GM21723 (cell line): ENCODE results near the gene ADAMTS2.

Experiments
- ATAC-seq: cut with Tn5 transposase; IDR thresholded peaks from one replicate; pipeline ENCODE4 v1.9.1; 2021; ENCODE audit warnings: mild to moderate bottlenecking, moderate library complexity; ENCODE audit not compliant: unreplicated experiment

Gene ADAMTS2

DNA sequence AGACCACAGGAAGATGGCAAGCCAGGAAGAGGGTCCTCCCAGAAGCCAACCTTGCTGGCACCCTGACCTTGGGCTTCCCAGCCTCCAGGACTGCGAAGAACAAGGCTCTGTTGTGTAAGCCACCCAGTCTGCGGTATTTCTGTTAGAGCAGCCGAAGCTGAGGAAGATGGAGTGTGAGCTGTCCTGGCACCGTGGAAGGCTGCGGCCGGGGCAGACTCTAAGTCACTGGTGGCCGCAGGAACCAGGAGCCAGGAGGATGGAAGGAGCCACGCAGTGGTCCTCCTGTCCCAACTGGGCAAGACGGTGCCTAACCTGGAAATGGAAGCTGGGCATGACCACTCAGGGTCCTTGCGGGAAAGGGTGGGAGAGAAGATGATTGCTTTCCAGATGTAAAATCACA is 196.0 kb downstream of the ADAMTS2 start:
- no peak for ATAC-seq

DNA sequence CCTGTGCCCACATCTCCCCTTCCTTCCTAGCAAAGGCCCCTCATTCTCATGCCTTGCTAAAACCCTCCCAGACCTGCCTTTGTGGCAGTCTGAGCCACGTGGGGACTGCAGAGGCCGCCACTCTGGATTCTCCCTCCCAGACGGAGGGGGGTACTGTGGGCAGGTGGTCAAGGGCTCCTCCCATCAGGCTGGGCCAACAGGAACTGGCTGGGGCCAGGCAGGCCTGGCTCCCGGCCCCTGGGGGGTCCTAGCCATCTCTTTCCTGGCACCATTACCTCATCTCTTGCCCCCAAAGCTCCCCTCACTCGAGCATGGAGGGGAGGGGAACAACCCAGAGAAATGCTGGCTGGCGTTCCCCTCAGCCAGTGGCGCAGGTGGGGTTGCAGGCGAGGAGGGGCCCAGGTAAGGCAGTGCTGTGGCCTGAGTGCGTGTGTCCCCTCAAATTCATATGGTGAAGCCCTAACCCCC is 196.5 kb downstream of the ADAMTS2 start:
- no peak for ATAC-seq

DNA sequence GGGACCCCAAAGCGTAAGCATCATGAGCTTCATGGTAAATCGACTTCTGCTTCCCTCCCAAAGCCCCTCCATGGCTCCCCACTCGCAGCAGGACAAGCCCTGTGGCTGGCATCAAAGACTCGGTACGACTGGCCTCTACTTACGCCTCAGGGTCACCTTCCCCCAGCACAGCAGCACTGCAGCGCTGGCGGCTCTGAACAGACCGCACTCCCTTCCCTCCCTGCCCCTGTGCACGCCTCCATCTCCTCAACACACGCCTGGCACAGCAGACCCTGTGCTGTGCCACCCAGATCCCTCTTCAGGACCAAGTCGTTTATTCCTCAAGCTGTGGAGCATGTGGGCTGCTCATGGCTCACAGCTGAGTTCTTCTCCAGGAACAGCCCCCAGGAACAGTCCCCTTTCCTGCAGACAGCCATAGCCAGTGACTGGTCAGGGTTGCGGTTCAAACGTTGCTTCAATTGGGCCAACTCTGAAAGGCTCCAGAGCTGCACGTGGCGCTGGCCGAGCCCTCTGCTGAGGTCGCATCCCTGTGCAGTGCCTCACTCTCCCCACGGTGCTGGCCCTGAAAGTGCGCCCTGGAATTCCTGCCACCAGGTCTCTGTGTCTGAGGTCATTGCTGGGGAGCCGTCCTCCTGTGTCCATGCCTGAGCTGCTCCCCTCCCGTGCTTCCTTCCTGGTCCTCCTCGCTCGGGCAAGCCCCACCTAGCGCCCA is 197.1 kb downstream of the ADAMTS2 start:
- ATAC-seq: no peak

DNA sequence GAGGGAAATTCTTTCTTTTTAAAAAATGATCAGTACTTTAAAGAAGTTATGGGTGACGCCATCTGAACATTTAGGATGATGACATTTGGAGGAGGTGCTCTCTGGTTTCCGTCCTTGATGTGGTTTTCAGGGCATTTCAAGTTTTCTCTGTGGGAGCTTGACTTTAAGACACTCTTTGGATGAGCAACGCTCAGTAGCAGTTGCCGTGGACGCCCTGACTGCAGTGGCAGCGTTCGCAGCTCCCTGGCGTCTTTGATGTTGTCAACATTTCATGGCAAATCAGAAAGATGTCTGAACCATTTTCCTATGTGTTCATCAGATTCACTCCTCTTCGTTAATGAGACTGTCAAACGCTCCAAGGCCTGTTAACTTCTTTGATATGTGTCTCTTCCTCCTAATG is 199.0 kb downstream of the ADAMTS2 start:
- no peak for ATAC-seq

DNA sequence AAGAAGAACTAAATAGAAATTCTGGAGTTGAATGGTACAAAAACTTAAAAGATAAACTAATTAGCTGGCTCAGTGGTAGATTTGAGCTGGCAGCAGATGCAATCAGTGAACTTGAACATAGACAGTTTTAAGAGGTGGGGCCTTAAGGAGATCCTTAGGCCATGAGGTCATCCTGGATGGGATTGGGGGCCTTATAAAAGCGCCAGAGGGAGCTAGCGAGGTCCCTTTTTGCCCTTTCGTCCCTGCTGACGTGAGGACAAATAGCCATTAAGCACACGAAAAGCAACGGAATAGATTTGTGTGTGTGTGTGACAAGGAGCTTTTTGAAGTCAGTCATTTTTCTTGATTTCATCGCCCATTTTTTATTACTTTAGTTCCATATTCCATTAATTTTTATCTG is 201.8 kb downstream of the ADAMTS2 start:
- no peak for ATAC-seq

DNA sequence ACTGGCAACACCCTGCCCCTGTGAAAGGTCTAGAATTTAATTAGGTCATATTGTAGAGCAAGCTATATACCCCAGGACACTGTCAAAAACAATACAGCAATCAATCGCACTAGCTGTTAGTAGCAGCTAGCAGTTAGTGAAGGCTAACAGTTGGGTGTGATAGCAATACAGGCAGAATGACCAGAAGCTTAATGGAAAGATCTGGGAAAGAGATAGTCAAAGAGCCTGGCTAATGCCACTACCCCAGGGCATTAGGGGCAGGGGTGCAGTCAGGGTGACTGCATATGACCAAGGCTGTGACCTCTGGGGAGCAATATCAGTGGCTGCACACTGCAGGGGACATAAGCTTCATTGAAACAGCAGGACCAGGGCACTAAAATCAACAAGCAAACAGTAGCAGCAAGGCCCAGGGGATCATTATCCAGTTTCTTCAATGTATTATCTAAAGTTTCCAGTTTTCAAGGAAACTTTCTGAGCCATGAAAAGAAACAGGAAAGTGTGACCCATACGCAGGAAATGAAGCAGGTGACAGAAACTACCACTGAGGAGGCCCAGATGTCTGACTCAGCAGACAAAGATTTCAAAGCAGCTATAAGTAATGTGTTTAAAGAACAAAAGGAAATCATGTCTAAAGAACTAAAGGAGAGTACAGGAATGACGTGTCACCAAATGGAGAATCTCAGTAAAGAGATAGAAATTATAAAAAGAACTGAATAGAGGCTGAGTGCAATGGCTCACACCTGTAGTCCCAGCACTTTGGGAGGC is 202.6 kb downstream of the ADAMTS2 start:
- ATAC-seq: no peak

DNA sequence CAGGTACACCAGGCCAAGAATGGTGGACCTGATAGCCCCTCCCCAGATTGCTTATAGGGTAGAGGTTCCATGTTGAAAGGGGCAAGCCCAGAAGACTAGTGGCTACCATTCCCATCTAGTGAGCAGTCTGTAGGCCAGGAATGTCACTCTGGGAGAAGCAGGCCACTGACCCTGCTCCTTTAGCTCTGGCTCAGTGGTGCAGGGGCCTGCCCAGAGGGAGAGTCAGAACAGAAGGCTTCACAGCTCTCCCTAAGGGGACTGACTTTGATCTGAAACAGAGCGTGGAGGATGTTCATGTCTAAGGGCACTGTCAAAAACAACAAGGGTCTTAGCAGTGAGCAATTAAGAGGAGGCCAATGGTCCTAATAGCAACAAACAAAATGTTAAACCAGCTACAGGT is 203.4 kb downstream of the ADAMTS2 start:
- ATAC-seq: no peak

DNA sequence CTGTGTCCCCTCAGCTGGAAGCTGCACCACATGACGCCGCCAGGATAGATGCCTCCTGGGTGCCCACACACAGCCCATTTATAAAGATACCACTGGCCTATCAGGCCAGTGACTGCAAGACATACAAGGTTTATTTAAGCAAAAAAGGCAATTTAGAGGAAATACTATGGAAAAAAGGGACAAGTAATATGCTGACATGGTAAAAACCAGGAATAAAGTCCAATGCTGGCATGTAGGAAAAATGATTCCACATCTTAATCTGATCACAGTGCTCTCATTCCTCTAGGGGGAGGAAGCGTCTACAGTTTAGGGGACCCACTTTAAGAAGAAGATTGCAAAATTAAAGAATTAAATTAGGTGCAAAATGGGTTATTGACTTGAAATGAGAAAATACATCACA is 205.0 kb downstream of the ADAMTS2 start:
- no peak for ATAC-seq

DNA sequence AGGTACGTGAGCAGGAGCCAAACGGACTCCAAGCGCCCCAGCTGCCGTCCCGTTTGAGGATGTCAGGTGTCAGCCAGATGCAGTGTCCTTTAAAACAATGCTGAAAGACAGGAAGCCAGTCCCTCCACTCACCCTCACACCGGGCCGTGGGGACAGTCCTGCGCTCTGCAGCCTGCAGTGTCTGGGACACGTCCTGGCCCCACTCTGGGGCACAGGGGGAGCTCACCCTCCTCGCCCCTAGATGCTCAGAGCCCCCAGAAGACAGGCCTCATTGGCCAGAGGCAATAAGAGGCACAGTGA is 205.4 kb downstream of the ADAMTS2 start:
- ATAC-seq: no peak

DNA sequence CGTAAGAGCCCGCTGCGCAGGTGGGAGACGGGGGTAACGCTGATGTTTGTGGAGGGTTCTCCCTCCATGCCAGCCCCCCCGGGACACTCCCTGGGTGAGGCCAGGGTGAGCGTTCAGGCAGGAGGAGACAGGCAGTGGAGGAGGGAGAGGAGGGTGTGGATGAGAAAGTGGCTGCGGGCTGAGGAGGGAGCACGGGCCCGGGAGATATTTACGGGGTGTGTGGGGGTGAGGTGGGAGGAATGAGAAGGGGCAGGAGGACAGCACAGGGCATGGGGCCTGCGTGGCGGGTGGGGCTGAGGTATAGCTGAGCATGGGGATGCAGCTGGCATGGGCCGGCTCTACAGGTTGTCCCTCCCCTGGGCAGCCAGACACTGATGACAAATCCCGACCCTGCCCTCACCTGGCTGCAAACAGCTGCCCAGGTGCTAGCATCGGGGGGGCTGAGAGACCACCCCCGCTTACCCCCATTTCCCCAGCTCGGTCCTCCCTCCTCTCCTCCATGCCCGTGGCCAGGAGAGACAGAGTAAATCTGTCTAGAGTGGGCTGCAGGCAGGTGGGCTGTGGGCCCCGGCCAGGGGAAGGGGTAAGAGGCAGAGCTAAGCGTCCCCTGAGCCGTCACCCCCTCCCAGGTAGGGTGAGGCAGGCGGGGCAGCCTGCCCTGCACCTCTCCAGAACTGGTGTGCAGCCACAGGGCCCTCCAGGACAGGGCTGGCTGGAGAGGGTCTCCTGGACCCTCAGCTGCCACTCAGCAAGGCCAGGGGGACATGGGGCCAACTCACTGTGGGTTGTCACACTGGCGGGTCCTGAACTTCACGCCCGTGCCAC is 205.9 kb downstream of the ADAMTS2 start:
- ATAC-seq: no peak

DNA sequence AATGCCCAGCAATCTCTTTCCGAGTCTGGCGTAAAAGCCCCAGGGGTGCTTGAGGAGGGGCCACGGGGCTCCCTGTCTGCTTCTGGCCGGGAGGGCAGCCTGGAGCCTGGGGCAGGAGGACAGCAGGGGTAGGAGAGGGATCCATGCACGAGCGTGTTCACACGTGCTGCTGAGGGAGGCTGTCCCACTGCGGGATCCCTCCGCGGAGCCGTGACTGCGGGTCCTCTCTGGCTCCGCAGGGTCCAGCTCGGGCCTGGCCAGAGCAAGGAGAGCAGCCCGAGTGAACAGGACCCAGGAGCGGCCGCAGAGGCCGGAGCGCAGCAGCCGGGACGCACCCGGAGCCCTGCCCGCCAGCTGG is 206.7 kb downstream of the ADAMTS2 start:
- ATAC-seq: no peak

DNA sequence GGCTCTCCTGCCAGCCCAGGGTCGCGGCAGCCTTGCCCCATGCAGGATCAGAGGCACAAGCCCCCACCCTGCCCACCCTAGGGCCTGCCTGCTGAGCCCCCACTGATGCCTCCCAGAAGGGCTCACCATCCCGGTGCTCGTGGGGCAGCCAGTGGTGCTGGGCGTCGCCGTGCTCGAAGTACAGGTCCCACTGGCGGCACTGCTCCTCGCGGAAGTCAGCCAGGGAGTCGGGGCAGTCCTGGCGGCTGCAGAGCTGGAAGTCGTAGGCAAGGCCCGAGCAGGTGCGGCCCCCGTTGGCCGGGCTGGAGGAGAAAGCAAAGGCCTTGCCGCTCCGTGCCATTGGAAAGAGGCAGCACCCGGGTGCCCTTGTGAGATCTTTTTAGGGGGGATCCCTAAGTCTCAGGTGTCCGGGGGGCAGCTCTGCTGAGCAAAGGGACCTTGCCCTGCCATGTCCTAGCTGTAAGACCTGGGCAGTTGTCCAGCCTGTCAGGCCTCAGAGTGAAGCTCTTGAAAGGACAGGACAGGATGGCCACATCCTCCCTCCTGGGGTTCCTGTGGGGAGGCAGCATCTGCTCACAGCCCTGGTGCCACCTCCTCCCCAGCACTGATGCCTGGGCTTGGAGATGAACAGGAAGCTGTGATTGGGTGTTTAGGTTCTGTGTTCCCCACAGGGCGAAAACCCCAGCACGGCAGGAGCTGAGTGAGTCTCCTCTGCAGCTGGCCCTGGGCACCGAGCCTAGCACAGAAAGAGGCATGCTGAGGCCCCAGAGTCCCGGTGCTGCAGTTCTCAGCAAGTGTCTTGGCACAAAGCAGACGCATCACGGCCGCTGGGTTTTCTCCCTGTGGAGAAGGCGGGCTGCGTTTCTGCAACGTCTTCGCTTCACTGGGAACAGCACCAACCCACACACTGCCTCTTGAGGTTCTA is 207.4 kb downstream of the ADAMTS2 start:
- ATAC-seq: no peak

DNA sequence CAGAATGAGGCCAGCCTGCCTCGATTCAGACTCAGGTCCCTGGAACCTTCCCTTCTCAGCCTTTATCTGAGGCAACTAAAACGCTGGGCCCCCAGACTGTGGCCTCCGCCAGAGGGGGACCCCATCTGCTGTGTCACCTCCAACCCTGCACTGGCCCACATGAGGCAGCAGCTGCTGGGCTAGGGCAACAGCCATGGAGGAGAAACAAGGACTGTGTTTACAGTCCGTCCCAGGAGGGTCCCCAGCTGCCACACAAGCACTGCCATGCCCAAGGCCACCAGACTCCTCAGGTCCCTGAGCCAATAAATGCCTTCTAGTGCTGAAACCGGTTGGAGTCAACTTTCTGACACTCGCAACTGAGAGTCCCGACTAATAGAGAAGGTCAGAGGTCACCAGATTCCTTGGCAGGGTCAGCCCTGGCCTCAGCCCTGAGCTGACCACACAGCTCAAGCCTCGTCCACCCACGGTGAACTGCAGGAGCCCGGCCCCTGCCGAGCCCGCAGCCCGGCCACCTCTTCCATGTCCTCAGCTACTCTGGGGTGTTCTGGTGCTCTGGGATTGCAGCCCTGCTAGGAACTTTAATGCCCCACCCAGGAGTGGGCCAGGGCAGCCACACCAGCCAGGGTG is 208.1 kb downstream of the ADAMTS2 start:
- no peak for ATAC-seq

DNA sequence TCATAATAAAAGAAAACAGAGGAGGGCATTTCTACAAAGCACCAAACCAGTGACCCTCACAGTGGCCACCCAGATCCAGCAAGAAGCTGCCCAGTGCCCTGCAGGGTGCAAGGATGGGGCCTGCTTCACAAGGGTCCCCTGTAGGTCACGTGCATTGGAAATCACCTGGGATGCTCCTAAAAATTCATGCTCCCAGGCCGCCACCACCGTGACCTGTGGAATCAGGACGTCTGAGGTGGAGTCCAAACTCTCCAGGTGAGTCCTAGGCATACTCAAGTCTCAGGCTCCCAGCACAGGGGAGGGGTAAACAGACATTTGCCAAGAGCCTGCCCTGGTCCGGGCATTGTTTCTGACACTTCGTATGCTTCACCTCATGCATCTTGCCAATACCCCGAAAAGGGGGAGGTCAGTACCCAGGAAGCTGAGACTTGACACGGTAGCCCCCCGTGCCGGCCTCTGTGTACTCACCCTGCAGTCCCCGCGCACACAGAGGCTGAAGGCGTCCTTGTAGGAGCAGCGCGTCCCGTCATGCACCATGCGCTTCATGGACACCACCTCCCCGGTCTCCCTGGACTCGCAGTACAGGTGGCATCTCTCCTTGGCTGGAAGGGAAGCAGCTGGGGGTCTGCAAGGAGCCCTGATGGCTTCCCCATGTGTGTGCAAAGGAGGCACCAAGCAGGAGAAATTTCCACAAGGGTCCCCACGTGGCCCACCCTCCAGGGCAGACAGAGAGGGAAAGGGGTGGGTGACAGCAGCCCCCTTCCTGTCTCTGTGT is 209.6 kb downstream of the ADAMTS2 start:
- ATAC-seq: no peak

DNA sequence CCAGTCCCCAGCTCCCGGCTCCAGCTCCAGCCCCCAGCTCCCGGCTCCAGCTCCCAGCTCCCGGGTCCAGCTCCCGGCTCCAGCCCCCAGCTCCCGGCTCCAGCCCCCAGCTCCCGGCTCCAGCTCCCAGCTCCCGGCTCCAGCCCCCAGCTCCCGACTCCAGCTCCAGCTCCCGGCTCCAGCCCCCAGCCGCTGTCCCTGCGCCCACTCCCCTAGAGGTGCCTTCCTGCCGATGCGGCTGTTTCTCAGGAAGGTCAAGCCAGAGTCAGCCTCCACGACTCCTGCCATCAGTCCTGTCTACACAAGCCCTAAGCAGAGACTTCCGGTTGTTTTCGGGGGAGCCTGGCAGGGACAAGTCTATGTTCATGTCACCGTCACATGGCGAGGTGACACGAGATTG is 210.3 kb downstream of the ADAMTS2 start:
- no peak for ATAC-seq

DNA sequence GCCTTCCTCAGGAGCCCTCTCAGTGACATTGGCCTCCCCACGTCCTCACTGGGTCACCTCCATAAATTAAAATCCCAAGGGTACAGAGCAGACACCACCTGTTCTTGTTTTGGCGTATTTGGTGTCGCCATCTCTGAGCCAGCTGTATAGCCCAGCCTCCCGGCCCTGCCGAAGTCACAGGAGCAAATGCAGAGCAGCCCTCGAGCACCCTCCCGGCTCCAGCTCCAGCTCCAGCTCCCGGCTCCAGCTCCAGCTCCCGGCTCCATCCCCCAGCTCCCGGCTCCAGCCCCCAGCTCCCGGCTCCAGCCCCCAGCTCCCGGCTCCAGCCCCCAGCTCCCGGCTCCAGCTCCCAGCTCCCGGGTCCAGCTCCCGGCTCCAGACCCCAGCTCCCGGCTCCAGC is 210.8 kb downstream of the ADAMTS2 start:
- no peak for ATAC-seq

DNA sequence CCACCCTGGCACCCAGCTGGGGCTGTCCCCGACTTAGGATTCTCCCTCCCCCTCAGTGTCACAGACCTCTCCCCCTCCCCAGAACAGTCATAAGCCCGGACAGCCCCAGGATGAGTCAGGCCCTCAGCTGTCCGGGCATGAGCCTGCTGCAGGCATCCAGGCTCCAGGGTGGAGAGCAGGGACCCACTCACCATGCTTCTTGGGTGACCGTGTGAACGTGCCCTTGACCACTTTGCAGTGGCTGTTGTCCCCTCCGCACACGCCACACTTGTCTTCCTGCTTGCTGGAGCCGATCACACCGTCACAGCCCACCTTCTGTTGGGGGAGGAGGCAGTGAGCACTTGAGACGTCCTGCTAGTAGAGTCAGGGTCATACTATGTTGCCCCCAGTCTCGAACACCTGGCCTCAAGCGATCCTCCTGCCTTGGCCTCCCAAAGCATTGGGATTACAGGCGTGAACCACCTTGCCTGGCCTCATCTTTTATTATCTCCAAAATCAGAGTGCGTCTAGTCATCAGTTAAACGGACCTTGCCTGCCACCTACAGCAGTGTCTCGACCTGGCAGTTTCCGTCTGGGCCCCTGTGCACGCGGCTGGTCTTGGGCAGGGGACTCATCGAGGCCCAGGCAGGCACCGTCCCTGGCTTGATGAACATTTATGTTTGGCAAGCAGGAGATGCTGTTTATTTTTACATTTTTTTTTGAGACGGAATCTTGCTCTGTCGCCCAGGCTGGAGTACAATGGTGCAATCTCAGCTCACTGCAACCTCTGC is 212.5 kb downstream of the ADAMTS2 start:
- ATAC-seq: no peak

DNA sequence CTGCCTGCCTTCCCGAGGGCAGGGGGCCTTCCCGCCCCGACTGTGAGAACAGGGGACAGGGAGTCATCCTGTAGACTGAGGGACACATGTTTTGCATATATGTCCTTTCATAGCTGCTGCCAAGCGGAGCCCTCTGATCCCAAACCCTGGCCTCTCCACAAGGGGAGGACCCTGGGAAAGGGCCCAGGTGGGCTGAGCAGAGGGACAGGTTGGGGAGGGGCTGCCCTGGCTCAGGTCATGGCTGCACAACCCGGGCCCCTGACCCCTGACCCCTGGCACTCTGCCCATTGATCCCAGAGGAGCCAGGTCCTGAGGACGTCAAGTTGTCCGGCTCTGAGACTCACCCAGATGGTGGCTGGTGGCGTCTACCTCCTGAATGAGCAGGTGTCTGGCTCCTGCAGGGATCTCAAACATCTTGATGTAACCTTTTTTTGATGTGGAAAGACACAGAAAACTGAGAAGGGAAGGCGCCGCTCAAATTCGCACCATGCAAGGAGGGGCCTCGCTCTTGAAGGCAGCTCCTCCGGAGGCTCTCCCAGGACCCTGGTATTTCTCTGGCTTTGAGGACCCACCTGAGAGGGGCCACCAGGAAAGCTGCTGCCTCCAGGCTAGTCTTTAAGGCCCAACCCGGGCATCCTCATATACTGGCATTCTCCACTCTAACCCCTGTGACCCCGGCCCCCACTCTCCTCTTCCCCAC is 213.2 kb downstream of the ADAMTS2 start:
- ATAC-seq: no peak
